CD4-positive, alpha-beta T cell treated with Interleukin-17A for 4 hours (primary cell): ENCODE measurements around the gene AUTS2.

Source experiments
- DNase-seq: peaks from one replicate; pipeline ENCODE4 v3.0.0-alpha.2; 2020; ENCODE audit warnings: mixed read lengths

AUTS2 gene

DNA sequence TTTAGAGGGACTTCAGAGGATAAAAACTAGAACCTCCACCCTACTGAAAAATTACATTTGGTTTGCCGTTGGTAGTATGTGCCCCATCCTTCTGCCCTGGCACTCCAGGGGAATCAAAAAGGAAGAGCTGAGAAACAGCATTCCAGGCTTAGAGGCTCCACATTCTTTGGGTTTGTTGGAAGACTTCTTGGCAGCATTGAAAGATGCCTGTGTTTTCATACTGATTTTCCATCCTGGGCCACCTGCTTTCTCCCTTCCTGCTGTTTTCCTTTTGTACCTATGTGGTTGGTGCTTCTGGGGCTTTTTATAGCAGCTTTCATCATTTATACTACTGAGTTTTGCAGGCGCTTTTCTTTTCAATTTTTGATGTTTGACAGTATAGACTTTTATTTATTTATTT, 61.7 kb downstream of the AUTS2 start:
- no peak for DNase-seq

DNA sequence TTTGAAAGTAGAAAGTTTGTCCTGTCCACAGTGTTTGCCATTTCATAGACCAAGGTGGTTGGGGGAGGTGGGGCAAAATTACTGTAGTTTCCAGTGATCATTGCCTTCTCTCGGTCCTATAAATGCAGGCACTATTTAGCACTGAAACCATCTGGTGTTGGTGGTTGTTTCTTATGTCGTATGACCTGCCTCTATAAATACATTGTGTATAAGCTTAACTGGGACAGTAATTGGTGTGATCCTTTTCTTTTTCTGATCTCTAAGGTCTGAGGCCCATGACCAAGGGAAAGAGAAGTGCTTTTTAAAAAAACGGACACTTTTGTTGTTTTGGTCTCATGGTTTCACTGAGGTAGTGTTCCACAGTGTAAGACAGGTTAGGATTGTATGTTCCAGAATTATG, 63.1 kb downstream of the AUTS2 start:
- no peak for DNase-seq

DNA sequence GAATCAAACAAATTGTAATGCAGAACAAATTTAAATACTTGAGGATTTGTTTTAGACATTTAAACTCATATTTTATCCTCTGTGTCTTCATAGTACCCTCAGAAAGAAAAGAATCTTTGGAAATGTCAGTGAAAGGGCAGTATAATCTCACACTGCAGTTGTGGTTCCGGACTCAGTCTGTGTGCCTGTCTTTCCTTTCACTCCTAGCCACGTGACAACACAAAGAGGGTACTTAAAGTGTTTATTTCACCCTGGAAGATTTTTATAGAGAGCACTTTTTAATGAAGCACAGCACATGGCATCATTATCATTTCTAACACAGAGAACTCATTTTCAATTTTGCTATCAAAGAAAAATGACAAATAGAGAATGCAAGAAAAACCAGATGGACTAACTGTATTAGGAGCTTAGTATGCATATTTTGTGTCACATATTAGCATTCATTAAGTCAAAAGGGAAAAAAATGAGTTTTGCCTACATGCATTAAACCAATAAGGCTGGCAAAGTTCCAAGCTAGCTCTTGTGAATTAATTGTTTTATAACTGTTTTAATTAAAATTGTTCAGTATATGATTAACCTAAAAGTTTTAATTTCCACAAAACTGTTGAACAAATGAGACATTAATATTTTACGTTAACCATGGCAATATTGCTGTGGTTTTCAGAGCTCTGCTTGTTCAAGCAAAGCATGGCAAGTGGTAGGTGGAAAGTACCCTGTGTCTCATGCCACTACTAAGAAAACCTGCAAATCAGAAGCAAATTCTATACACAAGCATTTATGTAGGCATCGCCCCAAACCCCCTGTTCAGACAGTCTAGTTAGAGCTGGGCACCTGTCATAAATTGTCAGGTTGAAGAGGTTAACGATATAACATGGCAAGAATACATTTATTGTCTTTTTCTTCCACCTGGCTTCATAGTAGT, 65.9 kb downstream of the AUTS2 start:
- DNase-seq, result no peak

DNA sequence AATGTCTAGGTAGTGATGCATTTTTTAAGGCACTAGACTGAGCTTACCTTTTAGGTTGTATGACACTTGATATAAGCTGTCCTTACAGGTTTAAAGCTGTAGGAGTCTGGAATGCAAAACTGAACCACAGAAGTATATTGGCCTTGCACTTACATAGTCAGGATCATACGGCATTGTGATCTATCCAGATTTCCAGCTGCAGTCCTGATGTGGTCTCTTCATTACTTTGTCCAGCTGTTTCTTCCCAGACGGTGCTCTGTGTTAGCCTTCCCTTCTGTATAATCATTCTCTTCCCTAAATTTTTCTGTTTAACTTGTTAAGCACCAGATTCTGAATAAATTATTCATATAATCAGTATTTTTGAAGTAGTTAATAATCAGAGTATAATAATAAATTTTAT, 67.1 kb downstream of the AUTS2 start:
- no peak for DNase-seq

DNA sequence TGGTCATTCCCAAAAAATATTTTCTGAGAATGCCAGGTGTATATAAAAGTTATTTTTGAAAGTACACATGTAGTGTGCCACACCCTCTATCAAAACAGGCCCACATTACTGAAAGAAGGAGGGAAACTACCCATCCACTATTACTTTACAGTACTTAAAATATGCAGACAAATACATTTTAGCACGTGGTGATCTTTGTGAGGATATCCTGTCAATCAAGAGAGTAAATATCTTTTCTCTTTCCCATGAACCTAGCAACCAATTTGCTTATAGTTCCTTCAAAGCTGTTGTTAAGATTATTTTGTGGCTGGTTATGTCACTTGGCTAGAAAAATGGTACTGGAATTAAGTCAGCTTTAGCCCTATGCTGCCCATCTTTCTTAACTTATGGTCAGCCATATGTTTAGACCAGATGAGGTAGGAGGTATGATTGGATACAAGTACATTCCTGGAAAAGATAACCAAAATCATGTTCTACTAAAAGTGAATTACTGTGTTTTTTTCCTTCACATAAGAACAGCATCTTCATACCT, 70.1 kb downstream of the AUTS2 start:
- DNase-seq, result no peak

DNA sequence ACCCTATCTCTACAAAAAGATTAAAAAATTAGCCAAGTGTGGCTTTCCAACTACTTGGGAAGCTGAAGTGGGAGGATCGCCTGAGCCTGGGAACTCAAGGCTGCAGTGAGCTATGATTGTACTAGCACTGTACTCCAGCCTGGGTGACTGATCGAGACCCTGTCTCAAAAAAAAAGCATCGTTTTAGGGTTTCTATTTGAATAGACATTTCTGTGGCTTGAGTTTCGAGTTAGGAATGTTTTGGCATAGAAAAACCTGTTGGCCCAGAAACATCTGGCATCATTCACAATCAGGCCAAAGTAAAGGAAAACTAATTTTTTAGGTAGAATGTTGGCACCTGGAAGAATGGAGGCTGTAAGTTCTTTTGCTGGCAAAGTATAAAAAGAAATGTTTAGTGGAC, 72.4 kb downstream of the AUTS2 start:
- no peak for DNase-seq

DNA sequence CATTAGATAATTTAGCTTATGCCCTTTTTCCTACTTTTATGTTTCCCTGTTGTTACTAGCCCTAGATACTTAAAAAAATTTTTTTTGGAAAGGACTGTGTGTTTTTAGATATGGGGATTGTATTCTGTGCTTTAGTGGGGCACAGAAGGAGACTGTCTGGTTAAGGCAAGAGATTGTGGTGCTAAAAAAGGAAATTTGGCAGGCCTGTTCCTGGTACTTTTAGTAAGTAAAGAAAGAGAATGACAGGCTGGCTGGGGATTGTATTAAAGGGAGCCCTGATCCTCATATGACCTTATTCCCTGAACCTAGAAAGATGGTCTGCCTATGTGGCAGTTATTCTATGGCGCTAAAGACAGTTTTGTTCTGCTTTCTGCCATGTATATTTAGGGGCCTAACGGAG, 74.8 kb downstream of the AUTS2 start:
- DNase-seq, result no peak

DNA sequence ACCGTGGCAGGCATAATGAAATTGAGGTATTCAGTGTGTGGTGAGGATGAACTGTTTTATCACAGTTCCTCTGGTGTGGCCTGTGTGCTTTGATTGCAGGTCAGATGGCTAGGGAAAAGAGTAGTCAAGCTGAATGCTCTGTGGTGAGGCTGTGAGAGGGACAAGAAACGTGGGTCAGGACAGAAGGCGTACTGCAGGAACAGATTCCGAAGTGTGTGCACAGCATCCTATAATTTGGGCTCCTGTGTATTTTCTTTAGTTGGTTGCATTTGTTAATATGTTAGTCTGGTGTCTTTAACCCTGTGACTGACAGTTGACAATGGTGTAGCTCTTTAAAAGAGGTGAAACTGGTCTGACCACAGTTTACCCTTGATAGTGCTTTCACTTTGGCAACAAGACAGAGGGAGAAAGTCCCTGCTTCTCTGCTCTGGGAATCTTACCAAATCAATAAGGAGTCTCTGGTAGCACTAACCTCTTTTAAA, 76.5 kb downstream of the AUTS2 start:
- no peak for DNase-seq

DNA sequence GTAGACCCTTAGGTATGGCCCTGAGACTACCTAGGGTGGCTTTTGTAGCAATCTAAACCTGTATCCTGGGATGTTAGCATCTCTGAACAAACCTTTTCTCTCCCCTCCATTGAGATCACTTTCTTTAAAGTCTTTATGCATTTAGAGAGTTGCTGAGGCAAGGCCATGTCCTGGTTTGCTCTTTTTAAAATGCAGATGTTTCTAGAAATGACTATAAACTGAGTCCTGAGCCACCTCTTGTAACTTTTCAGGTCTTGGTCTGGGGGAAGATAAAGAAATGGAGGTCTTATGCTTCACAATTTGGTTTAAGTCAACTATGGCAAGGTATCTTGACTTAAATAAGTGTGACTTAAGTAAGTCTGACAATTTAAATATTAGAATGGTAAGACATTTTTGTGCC, 78.0 kb downstream of the AUTS2 start:
- DNase-seq, result no peak

DNA sequence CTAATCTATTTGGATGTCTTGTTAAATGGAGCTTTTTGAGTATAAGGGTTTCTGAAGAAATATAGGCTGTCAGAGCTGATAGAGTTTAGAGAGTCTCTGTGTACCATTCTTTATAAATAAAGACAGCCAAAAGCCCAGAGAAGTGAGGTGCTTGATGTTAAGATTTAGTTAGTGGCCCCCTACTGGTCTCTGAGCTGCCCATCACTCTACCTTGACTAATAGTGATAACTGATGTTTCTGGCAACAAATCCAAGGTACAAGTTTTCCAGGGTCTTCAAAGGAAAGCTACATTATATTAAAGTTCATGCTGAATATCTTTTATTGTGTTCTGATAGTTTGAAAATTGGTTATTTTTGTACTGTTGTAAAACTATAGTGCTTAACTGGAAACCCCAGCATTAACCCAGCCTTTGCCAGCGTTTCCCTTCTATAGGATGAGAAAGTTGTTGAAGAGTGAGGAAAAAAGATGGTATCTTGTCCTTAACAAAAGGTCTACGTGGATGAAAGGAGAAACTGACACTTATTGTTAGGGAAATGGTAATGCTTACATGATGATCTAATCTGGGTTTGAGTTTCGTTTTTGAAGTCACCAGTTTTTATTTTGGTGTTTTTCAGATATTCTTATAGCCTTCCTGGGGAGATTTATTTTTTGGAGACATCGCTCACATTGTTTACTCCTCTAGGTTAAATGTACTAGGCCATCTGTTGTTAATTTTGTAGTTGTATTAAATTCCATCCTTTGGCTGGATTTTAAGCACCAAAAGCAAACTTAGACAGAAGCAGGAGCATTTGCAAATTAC, 79.0 kb downstream of the AUTS2 start:
- no peak for DNase-seq

DNA sequence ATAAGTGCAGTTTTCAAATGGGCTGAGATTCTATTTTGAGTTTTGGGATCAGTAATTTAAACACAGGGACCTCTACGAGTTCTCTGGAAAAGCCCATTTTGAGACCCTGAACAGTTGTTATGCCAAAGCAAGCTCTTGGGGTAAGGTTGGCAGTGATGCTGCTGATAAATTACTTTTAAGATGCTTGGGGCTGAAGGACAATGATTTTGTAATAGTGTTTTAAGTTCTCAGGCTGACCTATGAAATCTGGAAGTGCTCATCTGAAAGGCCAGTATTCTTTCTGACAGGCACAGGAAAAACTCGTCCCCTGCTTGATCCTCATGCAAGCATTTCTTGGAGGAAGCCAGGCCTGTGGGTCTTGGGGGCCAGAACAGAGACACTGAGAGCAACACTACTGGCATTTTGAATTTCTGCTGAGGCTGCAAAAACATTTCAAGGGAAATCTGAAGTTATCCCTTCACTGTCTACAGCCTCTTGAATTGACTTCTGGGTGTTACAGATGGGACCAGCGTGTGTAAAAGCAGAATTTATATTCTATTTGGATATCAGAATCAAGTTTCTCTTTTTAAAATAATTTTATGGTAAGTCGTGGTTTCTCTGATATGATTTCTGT, 79.7 kb downstream of the AUTS2 start:
- DNase-seq, result no peak

DNA sequence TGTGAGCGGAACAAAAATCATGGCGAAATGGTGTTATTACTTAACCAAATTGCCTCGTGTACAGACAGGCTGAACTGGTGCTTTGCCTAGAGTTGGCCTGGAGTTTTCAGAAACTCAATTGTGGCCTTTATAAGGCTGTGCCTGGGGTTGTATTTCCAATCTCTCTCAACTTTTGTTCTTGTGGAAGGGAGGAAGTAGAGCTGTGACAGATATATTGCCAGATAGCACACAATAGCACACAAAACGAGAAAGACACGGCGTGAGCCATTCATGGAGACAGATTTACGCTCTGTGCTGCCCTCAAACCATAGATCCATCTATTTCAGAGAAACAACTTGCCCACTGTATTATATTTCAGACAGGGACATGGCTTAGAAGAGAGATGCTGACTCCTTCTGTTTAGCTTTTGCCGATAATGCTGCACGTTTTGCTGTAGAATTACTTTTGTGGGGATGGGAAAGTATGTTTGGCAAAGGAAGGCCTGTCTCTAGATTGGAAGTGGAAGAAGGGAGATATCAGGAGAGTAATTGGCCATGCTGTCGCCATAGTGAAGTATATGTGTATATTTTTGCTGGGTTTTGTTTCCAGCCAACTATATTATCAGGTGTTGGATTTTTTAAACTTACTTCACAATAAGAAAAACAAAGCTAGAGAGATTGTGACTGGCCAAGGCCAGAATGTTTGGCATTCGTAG, 80.4 kb downstream of the AUTS2 start:
- DNase-seq, result no peak

DNA sequence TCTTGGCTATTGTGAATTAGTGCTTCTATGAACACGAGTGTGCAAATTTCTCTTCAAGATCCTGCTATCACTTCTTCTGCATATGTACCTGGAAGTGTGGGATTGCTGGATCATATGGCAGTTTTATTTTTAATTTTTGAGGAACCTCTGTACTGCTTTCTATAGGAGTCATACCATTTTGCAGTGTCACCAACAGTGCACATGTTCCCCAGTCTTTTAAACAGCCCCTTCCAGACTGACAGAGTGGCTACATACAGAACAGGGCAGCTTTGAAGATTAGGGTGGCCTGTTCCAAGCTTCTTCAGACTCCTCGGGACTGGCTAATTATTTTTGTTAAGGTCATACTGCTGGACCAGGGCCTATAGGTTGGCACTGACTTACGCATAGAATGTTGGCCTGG, 82.9 kb downstream of the AUTS2 start:
- DNase-seq, result no peak

DNA sequence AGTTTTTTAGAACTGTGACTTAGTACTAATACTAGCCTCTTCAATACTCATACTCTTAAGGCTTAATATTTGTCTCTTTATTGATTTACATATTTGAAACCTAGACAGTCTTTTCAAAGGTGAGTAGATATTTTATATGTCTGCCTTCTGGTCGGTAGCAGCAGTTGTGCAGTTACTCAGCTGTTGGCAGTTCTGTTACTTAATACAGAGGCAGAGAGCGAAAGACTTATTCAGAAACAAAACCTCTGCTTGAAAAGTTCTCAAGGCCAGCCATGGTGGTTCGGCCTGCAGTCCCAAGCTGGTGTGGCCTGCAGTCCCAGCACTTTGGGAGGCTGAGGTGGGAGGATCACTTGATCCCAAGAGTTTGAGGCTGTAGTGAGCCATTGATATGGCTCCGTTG, 84.2 kb downstream of the AUTS2 start:
- DNase-seq, result no peak

DNA sequence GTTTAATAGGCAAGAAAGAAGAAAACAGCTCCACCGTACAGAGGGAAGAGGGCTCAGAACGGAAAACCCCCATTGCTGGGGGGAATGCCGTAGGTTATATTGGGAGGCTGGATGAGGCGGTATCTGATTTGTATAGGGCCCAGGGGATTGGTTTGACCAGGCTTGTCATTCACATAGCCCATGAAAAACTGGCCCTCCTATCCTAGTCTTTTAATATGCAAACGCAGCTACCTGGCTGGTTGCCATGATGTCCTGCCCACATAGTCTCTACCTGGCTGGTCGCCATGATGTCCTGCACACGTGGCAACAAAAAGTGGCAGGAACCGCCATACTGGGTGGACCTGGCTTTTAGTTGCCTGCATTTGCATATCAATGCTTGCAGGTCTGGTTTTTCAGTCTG, 84.7 kb downstream of the AUTS2 start:
- DNase-seq, result no peak

DNA sequence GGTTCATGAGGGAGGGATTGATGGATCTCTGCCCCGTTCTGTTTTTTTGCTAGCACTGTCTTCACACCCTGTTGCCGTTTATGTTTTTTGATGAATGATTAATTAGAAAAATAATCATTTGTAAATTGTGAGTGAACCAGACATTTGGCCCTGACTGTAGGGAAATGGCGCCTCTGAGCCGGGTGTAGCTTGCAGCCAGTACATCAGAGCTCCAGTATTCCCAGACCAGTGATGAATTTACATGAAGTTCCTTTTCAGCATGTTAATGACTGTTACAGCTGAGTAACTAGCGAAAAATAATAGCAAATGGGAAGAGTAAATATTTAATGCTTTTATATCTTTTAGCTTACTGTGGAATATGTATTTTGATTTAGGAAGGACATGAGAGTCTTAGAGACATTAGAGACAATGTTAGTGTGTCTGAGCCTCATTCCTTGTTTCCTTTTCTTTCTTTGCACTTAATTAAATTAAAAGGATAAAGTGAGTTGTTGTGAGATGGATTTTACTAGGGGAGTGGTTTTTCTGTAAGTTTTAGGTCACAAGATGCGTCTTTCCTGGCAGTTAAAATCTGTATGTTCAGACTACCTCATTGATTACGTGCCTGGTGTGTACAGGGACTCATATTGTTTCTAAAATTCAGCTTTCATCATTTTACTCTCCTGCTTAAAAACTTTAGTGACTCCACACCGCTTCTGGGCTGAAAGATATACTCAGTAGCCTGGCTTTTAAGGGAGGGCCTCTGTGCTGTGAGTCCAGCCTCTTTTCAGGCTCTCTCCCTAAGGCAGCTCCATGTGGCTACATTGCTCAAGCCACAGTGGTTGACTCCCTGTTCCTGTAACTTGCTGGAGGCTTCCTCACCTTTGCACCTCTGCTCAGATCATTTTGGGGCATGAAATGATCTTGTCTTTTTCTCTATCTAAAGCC, 86.4 kb downstream of the AUTS2 start:
- no peak for DNase-seq

DNA sequence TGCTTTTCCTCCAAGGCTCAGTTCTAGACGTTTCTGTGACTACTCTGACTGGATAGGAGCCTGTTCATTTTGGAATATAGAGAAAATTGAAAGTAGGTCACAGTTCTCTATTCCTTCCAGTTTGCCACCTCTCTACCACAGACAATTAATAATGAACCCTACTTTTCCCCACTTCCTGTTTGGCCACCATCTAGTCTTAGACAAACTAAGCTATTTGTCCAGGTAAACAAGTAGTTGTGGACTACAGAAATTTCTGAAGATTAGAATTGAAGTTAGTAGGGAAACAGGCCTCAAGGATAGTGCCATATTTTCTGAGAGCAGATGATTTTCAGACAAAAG, 87.0 kb downstream of the AUTS2 start:
- no peak for DNase-seq

DNA sequence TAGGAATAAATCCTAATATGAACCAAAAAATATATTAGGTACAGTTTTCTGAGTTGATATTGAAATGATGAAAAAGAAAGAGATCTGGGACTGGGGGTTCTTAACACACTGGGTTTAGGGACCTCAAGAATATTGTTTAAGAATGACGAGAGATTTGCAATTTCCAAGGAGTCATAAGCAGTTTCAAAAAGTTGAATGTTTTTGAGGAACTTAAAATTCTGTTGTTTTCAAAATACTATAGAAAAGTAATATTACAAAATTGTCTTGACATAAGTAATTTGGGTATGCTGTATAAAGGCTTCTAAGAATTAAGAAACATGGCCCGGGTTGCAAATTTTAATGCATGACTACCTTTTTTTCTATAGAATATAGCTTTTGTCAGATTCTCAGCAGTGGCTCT, 88.1 kb downstream of the AUTS2 start:
- DNase-seq, result no peak

DNA sequence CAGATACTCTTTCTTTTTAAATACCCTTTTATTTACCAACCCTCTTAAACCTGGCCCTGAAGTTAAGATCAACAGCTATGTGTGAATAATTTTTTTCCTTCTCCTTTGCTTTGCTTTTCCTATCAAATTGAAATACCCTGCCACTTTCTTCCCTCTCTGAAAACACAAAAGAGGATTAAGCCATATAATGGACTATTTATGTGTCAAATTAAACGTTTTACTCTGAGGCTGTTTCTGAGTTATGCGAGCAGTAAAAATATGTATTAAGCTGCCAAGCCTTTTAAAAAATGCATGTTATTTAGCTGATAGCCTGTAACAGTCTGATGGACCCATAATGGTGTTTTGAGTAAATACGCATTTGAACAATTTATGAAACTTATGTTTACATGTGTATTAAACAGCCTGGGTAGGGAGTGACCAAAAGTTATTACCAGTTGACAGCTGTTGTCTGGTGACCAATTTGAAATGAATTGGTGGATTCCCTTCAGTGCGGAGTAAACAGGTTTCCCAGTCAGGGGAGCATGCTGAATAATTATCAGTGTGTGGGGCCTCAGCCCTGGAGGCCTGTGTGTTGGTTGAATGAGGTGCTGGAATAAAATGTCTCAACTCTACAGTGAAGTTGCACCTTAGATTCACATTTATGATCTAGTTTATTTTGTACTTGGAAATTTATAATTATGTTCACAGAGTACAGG, 89.6 kb downstream of the AUTS2 start:
- no peak for DNase-seq

DNA sequence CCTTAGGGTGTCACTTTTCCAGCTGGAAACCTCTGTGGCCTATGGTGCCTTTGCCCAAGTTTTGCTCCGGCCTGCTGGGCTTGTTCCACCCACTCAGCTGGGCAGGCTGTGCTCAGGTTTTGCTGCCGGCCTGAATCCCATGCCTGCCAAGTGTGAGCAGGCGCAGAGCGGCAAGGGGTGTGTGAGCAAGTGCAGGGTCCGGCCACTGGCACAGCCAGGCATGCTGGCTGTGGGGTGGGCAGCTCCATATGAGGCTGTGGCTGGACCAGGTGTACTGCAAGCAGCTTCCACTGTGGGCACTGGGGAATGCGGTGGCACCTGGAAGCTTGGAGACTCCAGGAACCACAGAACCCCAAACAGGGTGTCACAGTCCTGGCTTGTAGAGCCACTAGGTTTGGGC, 92.1 kb downstream of the AUTS2 start:
- no peak for DNase-seq

DNA sequence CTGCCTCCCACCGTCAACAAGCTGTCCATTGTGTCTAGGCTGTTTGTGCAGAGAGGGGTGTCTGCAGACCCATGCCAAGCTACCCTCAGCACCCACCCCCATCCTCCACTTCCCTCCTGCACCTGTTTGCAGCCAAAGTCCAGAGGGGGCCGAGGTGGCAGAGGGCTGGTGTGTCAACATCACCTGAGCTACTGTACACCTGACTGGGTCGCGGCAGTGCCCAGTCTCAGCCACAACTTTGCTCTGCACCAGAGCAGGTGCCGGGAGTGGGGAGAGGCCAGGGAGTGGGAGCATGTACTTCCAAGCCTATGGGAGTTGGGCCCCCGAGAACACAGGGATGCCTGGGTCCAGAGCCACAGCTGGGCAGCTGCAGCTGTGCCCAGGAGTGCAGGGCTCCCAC, 93.1 kb downstream of the AUTS2 start:
- no peak for DNase-seq
